Activated naive CD8-positive, alpha-beta T cell treated with anti-CD3 and anti-CD28 coated beads, Interleukin-2, amount 50 U/mL, for 24 hours (primary cell): Measurements from ENCODE around the gene EPAS1.
"Not testable (repeated sequence)": the region's sequence is repeated elsewhere in the genome, so short reads cannot be mapped to it uniquely, and the experiment has no call there.

Experiments used
- ATAC-seq: fragments of 150-1000 bp; cut with Tn5 transposase; one replicate; pipeline ENCODE4 v1.10.0; 2021
- DNase-seq: peaks from one replicate; pipeline ENCODE4 v3.0.0; 2021
- H3K27ac Mint-ChIP-seq: one replicate; pipeline ENCODE4 v1.8.0; 2021; ENCODE audit warnings: mild to moderate bottlenecking, mixed read lengths
- H3K27me3 Mint-ChIP-seq: one replicate; pipeline ENCODE4 v1.8.0; 2021; ENCODE audit warnings: mixed read lengths
- H3K36me3 Mint-ChIP-seq: one replicate; pipeline ENCODE4 v1.8.0; 2021; ENCODE audit warnings: low read depth, mixed read lengths
- H3K4me1 Mint-ChIP-seq: one replicate; pipeline ENCODE4 v1.8.0; 2021; ENCODE audit warnings: mixed read lengths
- H3K4me3 Mint-ChIP-seq: one replicate; pipeline ENCODE4 v1.8.0; 2021; ENCODE audit warnings: mild to moderate bottlenecking, moderate library complexity, mixed read lengths
- H3K9me3 Mint-ChIP-seq: one replicate; pipeline ENCODE4 v1.8.0; 2021; ENCODE audit warnings: mixed read lengths

The EPAS1 gene

GRCh38 chr2:46387292-46387691 is 90.1 kb downstream of the EPAS1 start:
- Mint-ChIP-seq H3K9me3 (no peaks in the 10 kb centered on the region), H3K36me3 (no peaks in the 10 kb centered on the region), H3K4me1 (no peaks in the 10 kb centered on the region), H3K27ac (no peak overlapping the region), H3K27me3 (no peaks in the 10 kb centered on the region), H3K4me3 (no peak overlapping the region)
- DNase-seq (no peak), ATAC-seq (no peak)

- Mint-ChIP-seq H3K27ac (no peak overlapping the region), H3K9me3 (no peaks in the 10 kb centered on the region), H3K4me1 (peaks cover 5% of the 10 kb centered on the region), H3K27me3 (no peaks in the 10 kb centered on the region), H3K36me3 (no peaks in the 10 kb centered on the region), H3K4me3 (no peak overlapping the region)
- DNase-seq: no peak
- no peak for ATAC-seq
These were observed 90.8 kb downstream of the EPAS1 start for GRCh38 chr2:46387886-46388515.

GRCh38 chr2:46388881-46389280 is 91.7 kb downstream of the EPAS1 start:
- no peak for DNase-seq
- no peaks in the 10 kb centered on the region for H3K36me3 Mint-ChIP-seq
- H3K27me3 Mint-ChIP-seq: no peaks in the 10 kb centered on the region
- peaks cover 5% of the 10 kb centered on the region for H3K4me1 Mint-ChIP-seq
- no peaks in the 10 kb centered on the region for H3K9me3 Mint-ChIP-seq
- ATAC-seq: no peak
- no peak overlapping the region for H3K27ac Mint-ChIP-seq
- no peak overlapping the region for H3K4me3 Mint-ChIP-seq

- no peak for ATAC-seq
- H3K4me1 Mint-ChIP-seq: peaks cover 8% of the 10 kb centered on the region
- no peaks in the 10 kb centered on the region for H3K36me3 Mint-ChIP-seq
- no peak for DNase-seq
- H3K4me3 Mint-ChIP-seq: no peak overlapping the region
- H3K27ac Mint-ChIP-seq: no peak overlapping the region
- no peaks in the 10 kb centered on the region for H3K27me3 Mint-ChIP-seq
- H3K9me3 Mint-ChIP-seq: no peaks in the 10 kb centered on the region
These were observed 92.3 kb downstream of the EPAS1 start for GRCh38 chr2:46389417-46389916.

GRCh38 chr2:46390036-46390435 is 92.8 kb downstream of the EPAS1 start:
- H3K4me1 Mint-ChIP-seq: peaks cover 13% of the 10 kb centered on the region
- H3K27me3 Mint-ChIP-seq: no peaks in the 10 kb centered on the region
- ATAC-seq: no peak

GRCh38 chr2:46390901-46391395 is 93.7 kb downstream of the EPAS1 start:
- H3K9me3 Mint-ChIP-seq: no peaks in the 10 kb centered on the region
- no peak overlapping the region for H3K27ac Mint-ChIP-seq
- no peak for DNase-seq
- H3K27me3 Mint-ChIP-seq: peaks cover 2% of the 10 kb centered on the region
- no peak for ATAC-seq
- H3K4me1 Mint-ChIP-seq: peaks cover 21% of the 10 kb centered on the region
- H3K36me3 Mint-ChIP-seq: no peaks in the 10 kb centered on the region
- no peak overlapping the region for H3K4me3 Mint-ChIP-seq

More at GRCh38 chr2:46390036-46390435, 92.8 kb downstream of the EPAS1 start:
- Mint-ChIP-seq H3K9me3 (no peaks in the 10 kb centered on the region), H3K27ac (no peak overlapping the region), H3K4me3 (no peak overlapping the region), H3K36me3 (no peaks in the 10 kb centered on the region)
- no peak for DNase-seq

- peaks cover 21% of the 10 kb centered on the region for H3K4me1 Mint-ChIP-seq
- no peak for ATAC-seq
- H3K27ac Mint-ChIP-seq: no peak overlapping the region
- no peak overlapping the region for H3K4me3 Mint-ChIP-seq
- no peak for DNase-seq
- H3K36me3 Mint-ChIP-seq: no peaks in the 10 kb centered on the region
- peaks cover 6% of the 10 kb centered on the region for H3K27me3 Mint-ChIP-seq
- H3K9me3 Mint-ChIP-seq: no peaks in the 10 kb centered on the region
These were observed 95.5 kb downstream of the EPAS1 start for GRCh38 chr2:46392561-46393346.

GRCh38 chr2:46393347-46393820 is 96.2 kb downstream of the EPAS1 start:
- H3K9me3 Mint-ChIP-seq: no peaks in the 10 kb centered on the region
- no peak overlapping the region for H3K4me3 Mint-ChIP-seq
- peaks cover 6% of the 10 kb centered on the region for H3K27me3 Mint-ChIP-seq
- peaks cover 21% of the 10 kb centered on the region for H3K4me1 Mint-ChIP-seq
- ATAC-seq: no peak
- H3K36me3 Mint-ChIP-seq: no peaks in the 10 kb centered on the region
- no peak for DNase-seq
- H3K27ac Mint-ChIP-seq: no peak overlapping the region

GRCh38 chr2:46393865-46394264 is 96.7 kb downstream of the EPAS1 start:
- Mint-ChIP-seq H3K27ac (no peak overlapping the region), H3K4me1 (peaks cover 21% of the 10 kb centered on the region)
- ATAC-seq: no peak

GRCh38 chr2:46394649-46395510 is 97.7 kb downstream of the EPAS1 start:
- no peak overlapping the region for H3K4me3 Mint-ChIP-seq
- no peaks in the 10 kb centered on the region for H3K9me3 Mint-ChIP-seq
- ATAC-seq (peak; percentile 60), DNase-seq (peak; percentile 6)
- no peak overlapping the region for H3K27ac Mint-ChIP-seq
- H3K27me3 Mint-ChIP-seq: peaks cover 6% of the 10 kb centered on the region
- no peaks in the 10 kb centered on the region for H3K36me3 Mint-ChIP-seq
- H3K4me1 Mint-ChIP-seq: peaks cover 21% of the 10 kb centered on the region

More at GRCh38 chr2:46393865-46394264, 96.7 kb downstream of the EPAS1 start:
- H3K9me3 Mint-ChIP-seq: no peaks in the 10 kb centered on the region
- H3K4me3 Mint-ChIP-seq: no peak overlapping the region
- no peaks in the 10 kb centered on the region for H3K36me3 Mint-ChIP-seq
- DNase-seq: no peak
- H3K27me3 Mint-ChIP-seq: peaks cover 6% of the 10 kb centered on the region

- not testable (repeated sequence) for DNase-seq
These were observed 98.5 kb downstream of the EPAS1 start for GRCh38 chr2:46395730-46396129.

GRCh38 chr2:46400016-46400415 is 102.8 kb downstream of the EPAS1 start:
- H3K4me1 Mint-ChIP-seq: peaks cover 8% of the 10 kb centered on the region
- no peak overlapping the region for H3K4me3 Mint-ChIP-seq
- DNase-seq (no peak), ATAC-seq (no peak)
- no peaks in the 10 kb centered on the region for H3K9me3 Mint-ChIP-seq
- H3K27ac Mint-ChIP-seq: no peak overlapping the region
- H3K27me3 Mint-ChIP-seq: peaks cover 6% of the 10 kb centered on the region
- H3K36me3 Mint-ChIP-seq: no peaks in the 10 kb centered on the region

More at GRCh38 chr2:46395730-46396129, 98.5 kb downstream of the EPAS1 start:
- not testable (repeated sequence) for ATAC-seq, H3K27ac Mint-ChIP-seq, H3K36me3 Mint-ChIP-seq, H3K4me3 Mint-ChIP-seq, H3K9me3 Mint-ChIP-seq, H3K27me3 Mint-ChIP-seq
- peaks cover 21% of the 10 kb centered on the region for H3K4me1 Mint-ChIP-seq

GRCh38 chr2:46402874-46403273 is 105.7 kb downstream of the EPAS1 start:
- H3K4me3 Mint-ChIP-seq: no peak overlapping the region
- H3K27me3 Mint-ChIP-seq: no peaks in the 10 kb centered on the region
- no peak for ATAC-seq

GRCh38 chr2:46404181-46404759 is 107.1 kb downstream of the EPAS1 start:
- ATAC-seq (no peak), DNase-seq (no peak)
- Mint-ChIP-seq H3K4me1 (no peaks in the 10 kb centered on the region), H3K36me3 (no peaks in the 10 kb centered on the region), H3K4me3 (no peak overlapping the region), H3K27ac (no peak overlapping the region), H3K9me3 (no peaks in the 10 kb centered on the region), H3K27me3 (no peaks in the 10 kb centered on the region)

More at GRCh38 chr2:46402874-46403273, 105.7 kb downstream of the EPAS1 start:
- H3K27ac Mint-ChIP-seq: no peak overlapping the region
- H3K36me3 Mint-ChIP-seq: no peaks in the 10 kb centered on the region
- DNase-seq: no peak
- no peaks in the 10 kb centered on the region for H3K9me3 Mint-ChIP-seq
- no peaks in the 10 kb centered on the region for H3K4me1 Mint-ChIP-seq
